DND-41 (cell line): ENCODE measurements around the gene NECTIN1.

ENCODE experiments used
- CTCF ChIP-seq: IDR thresholded peaks from 2 replicates; pipeline ENCODE4 v1.5.1; 2012; ENCODE audit warnings: borderline replicate concordance, low read length, moderate library complexity, mild to moderate bottlenecking; ENCODE audit not compliant: poor library complexity, severe bottlenecking; ENCODE audit errors: extremely low read depth
- EZH2 ChIP-seq: IDR thresholded peaks from 3 replicates; pipeline ENCODE4 v1.6.1; 2012; ENCODE audit warnings: borderline replicate concordance, low read depth, mild to moderate bottlenecking, moderate library complexity, low read length, inconsistent platforms; ENCODE audit not compliant: severe bottlenecking

DNA sequence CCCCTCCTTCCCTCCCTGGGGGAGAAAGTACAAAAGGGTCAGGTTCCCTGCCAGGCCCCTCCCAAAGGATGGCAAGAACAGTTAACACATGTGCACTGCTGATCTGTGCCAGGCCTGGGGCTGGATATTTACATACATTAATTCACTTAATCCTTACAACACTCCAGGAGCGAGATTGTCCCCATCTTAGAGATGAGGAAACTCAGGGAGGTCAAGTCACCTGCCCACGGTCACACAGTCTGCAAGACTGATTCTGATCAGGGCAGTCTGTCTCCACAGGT is 36.5 kb downstream of the NECTIN1 start:
- TF ChIP-seq CTCF = no peak
- TF ChIP-seq EZH2 = no peak
